Measurements from ENCODE around the gene TRUB1.
"Not testable (repeated sequence)": the region's sequence is repeated elsewhere in the genome, so short reads cannot be mapped to it uniquely, and the experiment has no call there.

The TRUB1 gene

DNA sequence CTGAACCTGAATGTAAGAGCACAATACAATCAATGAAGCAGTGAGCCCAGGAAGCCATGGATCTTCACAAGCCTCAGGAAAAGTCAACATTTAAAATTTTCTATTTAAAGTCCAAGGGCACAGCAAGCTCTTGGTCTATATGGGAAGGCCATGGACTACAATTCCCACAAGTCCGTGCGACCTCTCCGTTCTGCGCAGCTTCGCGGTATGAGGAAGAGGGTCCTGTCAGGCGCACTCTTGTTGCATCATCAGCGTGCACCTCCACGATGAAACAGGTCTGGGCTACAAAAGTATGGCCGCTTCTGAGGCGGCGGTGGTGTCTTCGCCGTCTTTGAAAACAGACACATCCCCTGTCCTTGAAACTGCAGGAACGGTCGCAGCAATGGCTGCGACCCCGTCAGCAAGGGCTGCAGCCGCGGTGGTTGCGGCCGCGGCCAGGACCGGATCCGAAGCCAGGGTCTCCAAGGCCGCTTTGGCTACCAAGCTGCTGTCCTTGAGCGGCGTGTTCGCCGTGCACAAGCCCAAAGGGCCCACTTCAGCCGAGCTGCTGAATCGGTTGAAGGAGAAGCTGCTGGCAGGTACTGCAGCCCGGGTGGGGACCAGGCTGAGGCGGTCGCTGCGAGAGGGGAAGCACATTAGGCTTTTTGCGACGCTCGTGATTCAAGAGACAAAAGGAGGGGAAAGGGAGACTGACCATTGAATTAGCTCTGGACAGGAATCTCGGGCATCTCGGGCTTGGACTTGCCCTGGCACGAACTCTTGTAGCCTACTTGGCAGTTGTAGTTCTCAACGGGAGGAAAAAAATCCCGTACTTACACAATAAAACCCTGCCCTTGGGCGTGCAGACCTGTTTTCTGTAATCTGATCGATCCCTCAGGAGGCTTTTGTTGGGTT lies at the start of gene TRUB1:
Gene TRUB1, plus strand, starts transcription at position 234 of the 894 bp plus-strand sequence. Its CDS starts 59 bp downstream, at position 293.
- in situ Hi-C loops (cut with MboI; ENCODE audit: low sequenced_read_pairs), result no loop called here

GRCh38 chr10:114893251-114893650 lies 44.7 kb upstream of the TRUB1 start:
- in situ Hi-C loops (cut with MboI; ENCODE audit: low sequenced_read_pairs), result no loop called here

DNA sequence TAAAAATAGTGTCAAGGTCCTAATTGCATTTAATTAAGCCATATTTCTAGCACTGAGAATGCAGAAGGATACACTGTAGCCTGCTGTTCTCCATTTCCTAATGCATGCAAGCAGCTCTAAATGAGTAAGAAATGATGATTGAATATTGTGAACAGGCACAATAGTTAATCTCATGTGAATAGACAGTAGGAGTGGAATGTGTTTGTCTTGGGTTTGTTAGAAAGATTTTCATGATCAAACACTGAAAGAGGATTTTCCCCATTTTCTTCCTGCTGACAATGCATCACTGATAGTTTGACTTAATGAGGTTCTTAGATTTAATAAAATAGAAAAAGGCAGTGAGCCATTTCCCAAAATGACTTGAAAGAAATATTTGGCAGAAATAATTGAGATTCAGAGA lies 43.1 kb upstream of the TRUB1 start:
- in situ Hi-C loops (cut with MboI; ENCODE audit: low sequenced_read_pairs), result no loop called here

GRCh38 chr10:114897011-114897410 lies 41.0 kb upstream of the TRUB1 start:
- in situ Hi-C loops (cut with MboI; ENCODE audit: low sequenced_read_pairs), result not testable (repeated sequence)

DNA sequence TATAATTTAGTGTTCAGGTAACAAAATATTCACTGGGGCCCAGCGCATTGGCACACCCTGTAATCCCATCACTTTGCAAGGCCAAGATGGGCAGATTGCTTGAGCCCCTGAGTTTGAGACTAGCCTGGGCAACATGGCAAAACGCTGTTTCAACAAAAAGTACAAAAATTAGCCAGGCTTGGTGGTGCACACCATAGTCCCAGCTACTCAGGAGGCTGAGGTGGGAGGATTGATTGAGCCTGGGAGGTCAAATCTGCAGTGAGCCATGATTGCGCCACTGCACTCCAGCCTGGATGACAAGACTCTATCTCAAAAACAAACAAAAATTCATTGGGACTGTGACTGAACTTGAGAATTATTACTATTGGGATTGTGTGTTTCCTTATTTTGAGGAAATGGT lies 40.4 kb upstream of the TRUB1 start:
- in situ Hi-C loops (cut with MboI; ENCODE audit: low sequenced_read_pairs), result no loop called here

DNA sequence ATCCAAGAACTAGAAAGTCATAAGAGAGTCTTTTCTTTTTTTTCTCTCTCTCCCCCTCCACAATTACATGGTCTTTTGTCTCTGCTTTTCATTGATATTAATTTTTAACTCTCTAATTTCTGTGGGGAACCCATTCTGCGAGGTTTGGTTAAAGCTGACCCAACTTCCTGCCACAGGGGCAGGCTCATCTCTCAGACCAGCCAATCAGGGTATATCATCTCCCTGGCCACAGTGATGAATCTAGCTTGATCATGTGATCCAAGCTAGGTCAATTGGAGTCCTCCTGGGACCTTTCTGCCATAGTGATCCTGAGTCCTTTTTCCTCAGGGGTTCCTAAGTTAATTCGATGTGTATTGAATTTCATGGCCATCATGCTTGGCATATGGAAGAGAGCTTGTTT lies 38.0 kb upstream of the TRUB1 start:
- in situ Hi-C loops (cut with MboI; ENCODE audit: low sequenced_read_pairs), result no loop called here

GRCh38 chr10:114900658-114901057 lies 37.3 kb upstream of the TRUB1 start:
- in situ Hi-C loops (cut with MboI; ENCODE audit: low sequenced_read_pairs), result no loop called here

DNA sequence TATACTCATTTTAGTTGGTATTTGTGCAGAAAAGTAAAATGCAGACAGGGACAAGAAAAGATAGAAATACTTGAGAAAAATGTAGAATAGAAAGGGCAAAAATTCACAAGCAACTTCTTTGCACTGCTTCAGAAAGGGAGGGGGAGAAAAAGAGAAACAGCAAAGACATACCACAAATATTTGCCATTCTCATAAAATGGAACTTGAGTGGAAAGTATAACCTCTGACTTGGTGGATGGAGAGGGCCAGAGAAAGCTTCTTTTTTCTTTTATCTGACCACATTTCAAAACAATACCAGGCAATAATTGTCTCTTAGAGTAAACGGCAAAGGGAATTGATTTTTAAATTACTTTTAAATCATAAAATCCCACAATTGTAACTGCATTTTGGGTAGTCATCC lies 35.8 kb upstream of the TRUB1 start:
- in situ Hi-C loops (cut with MboI; ENCODE audit: low sequenced_read_pairs), result no loop called here

- in situ Hi-C loops (cut with MboI; ENCODE audit: low sequenced_read_pairs), result no loop called here
These were observed 32.5 kb upstream of the TRUB1 start for GRCh38 chr10:114905450-114905849.

- in situ Hi-C loops (cut with MboI; ENCODE audit: low sequenced_read_pairs), result no loop called here
These were observed 31.0 kb upstream of the TRUB1 start for GRCh38 chr10:114906981-114907380.

GRCh38 chr10:114908896-114909295 lies 29.1 kb upstream of the TRUB1 start:
- in situ Hi-C loops (cut with MboI; ENCODE audit: low sequenced_read_pairs), result no loop called here

DNA sequence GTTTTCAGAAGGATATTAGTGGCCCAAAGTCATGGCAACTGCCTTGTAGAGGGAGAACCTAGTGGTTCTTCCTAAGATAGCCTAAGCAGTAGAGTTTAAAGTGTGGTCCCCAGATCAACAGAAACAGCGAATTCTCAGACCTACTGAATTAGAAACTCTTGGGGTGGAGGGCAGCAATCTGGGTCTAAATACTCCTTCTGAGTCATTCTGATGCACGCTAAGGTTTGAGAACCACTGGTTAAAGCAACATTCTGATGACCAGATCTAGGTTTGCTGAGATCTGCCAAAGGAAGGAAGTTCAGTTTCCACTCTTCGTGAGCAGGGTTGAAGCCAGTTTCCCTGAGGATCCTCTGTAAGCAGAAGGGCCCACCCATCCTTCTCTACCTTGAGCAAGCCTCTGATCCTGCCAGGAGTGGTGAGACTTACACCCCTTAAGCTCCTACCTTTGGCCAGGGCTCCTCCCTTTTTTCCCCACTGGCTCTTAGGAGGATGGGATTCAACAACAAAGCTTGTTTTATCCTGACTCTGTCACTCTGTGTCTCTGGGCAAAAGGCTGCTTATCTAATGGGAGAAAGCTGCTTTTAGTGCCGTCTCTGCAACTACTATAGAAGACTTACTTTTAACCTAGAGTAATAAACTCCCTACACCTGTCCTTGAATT lies 26.8 kb upstream of the TRUB1 start:
- in situ Hi-C loops (cut with MboI; ENCODE audit: low sequenced_read_pairs), result no loop called here

- in situ Hi-C loops (cut with MboI; ENCODE audit: low sequenced_read_pairs), result no loop called here
These were observed 26.1 kb upstream of the TRUB1 start for GRCh38 chr10:114911801-114912469.

GRCh38 chr10:114912470-114912859 lies 25.5 kb upstream of the TRUB1 start:
- in situ Hi-C loops (cut with MboI; ENCODE audit: low sequenced_read_pairs), result no loop called here

GRCh38 chr10:114914560-114914959 lies 23.4 kb upstream of the TRUB1 start:
- in situ Hi-C loops (cut with MboI; ENCODE audit: low sequenced_read_pairs), result no loop called here

DNA sequence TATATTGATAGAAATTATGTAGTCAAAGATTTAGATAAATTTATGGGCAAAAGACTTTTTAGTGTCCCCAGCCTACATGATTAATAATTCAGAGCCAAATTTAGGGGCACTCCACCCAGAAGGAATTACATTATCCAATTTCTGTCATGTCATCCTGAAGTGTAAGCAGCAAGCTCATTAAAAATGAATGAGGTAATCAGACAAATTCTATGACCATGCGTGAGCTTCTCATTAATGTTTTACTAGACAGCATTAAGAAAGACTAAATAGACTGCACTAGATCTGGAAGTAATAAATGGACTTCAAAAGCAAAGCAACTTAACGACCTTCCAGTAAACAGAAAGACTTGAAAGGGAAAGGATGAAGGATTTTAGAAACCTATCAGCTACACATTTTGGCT lies 22.7 kb upstream of the TRUB1 start:
- in situ Hi-C loops (cut with MboI; ENCODE audit: low sequenced_read_pairs), result no loop called here

DNA sequence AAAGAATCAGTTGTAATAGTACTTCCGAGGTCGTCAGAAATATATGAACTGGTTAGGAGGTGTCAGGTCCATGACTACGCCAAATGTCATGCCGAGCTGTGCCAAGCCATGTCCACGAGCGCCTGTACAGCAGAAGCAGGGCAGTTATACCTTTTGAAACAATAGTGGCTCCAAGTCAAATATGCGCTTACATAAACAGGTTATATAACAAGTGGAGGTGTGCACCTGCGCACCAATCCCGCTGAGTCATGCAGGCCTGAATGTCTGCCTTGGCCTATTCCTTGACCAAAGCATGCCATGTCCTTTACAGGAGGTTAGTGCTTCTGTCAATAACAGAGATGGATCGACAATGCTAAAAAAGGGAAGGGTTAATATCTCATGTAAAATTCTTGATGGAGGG lies 21.3 kb upstream of the TRUB1 start:
- in situ Hi-C loops (cut with MboI; ENCODE audit: low sequenced_read_pairs), result no loop called here

- in situ Hi-C loops (cut with MboI; ENCODE audit: low sequenced_read_pairs), result no loop called here
These were observed 20.5 kb upstream of the TRUB1 start for GRCh38 chr10:114917459-114917858.

DNA sequence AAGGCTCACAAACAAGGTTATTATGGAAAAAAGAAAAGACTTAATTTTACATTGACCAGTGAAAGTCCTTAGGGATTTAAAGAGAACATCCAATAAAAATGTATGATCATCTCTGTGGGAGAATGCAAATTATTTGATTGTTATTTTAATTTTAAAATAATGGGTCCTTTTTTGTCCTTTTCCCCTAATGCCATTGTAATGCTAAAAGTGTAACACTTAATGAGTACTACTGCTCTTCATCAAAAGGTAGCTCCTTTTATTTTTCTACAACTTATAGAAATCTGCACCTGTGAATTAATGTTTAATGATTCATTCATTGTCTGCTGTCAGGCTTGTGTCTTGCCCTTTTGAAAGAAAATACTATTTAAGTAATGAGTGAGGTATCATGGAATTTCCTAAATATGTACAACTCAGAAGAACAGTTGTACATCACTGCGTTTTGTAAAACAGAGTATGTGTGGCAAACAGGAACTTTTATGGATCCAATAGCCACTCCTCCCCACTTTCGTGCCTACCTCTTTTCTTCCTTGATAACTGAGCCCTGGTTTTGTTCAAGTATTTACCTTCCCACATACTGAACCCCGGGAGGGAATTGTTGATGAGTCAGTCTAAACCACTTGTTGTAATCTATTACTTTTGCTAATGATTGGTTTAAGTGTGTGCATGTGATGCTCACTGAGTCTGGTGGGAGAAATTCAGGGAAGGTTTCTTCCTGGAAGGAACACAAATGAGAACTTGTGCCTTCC lies 19.9 kb upstream of the TRUB1 start:
- in situ Hi-C loops (cut with MboI; ENCODE audit: low sequenced_read_pairs), result no loop called here

- in situ Hi-C loops (cut with MboI; ENCODE audit: low sequenced_read_pairs), result no loop called here
These were observed 17.5 kb upstream of the TRUB1 start for GRCh38 chr10:114920459-114920858.

GRCh38 chr10:114922003-114922402 lies 16.0 kb upstream of the TRUB1 start:
- in situ Hi-C loops (cut with MboI; ENCODE audit: low sequenced_read_pairs), result no loop called here
